CD4-positive, alpha-beta T cell treated with Interleukin-10 for 1 hour (primary cell): ENCODE data around the gene COPA.
A peak's percentile ranks its signal among the peaks of the same experiment; 100 is the strongest.
"Not testable (repeated sequence)": the region's sequence is repeated elsewhere in the genome, so short reads cannot be mapped to it uniquely, and the experiment has no call there.

Experiments used
- DNase-seq: peaks from one replicate; pipeline ENCODE4 v3.0.0-alpha.2; 2020

The COPA gene

GRCh38 chr1:160322831-160323230 is 20.2 kb downstream of the COPA start:
- DNase-seq = no peak

GRCh38 chr1:160315359-160315758 is 27.7 kb downstream of the COPA start:
- DNase-seq = no peak

GRCh38 chr1:160309571-160309970 is 33.5 kb downstream of the COPA start:
- DNase-seq = no peak

- no peak for DNase-seq
Measured at GRCh38 chr1:160309185-160309557, 33.9 kb downstream of the COPA start.

GRCh38 chr1:160308451-160309184 is 34.4 kb downstream of the COPA start:
- no peak for DNase-seq

- no peak for DNase-seq
Measured at GRCh38 chr1:160307118-160307791, 35.8 kb downstream of the COPA start.

- DNase-seq = no peak
Measured at GRCh38 chr1:160300173-160300572, 42.9 kb downstream of the COPA start.

- DNase-seq = no peak
Measured at GRCh38 chr1:160296036-160296435, 47.0 kb downstream of the COPA start.

- no peak for DNase-seq
Measured at GRCh38 chr1:160293020-160293968, 49.8 kb downstream of the COPA start.

GRCh38 chr1:160291248-160292220 is 51.5 kb downstream of the COPA start:
- DNase-seq = peak; percentile 83

- not testable (repeated sequence) for DNase-seq
Measured at GRCh38 chr1:160287769-160288168, 55.3 kb downstream of the COPA start.

GRCh38 chr1:160285506-160285905 is 57.5 kb downstream of the COPA start:
- no peak for DNase-seq

- peak; percentile 95 for DNase-seq
Measured at GRCh38 chr1:160284782-160285344, 58.2 kb downstream of the COPA start, which contains the start of gene PEX19. PEX19 (minus strand) TSS chr1:160285133; CDS start chr1:160285124, 9 bp downstream.

- peak; percentile 28 for DNase-seq
Measured at GRCh38 chr1:160284220-160284781, 58.7 kb downstream of the COPA start.

GRCh38 chr1:160282807-160283206 is 60.2 kb downstream of the COPA start:
- no peak for DNase-seq

GRCh38 chr1:160277987-160278386 is 65.1 kb downstream of the COPA start:
- no peak for DNase-seq

GRCh38 chr1:160277330-160277729 is 65.7 kb downstream of the COPA start:
- no peak for DNase-seq

- DNase-seq = no peak
Measured at GRCh38 chr1:160271025-160271424, 72.0 kb downstream of the COPA start.

GRCh38 chr1:160267284-160267991 is 75.6 kb downstream of the COPA start:
- no peak for DNase-seq

- no peak for DNase-seq
Measured at GRCh38 chr1:160264795-160265307, 78.2 kb downstream of the COPA start.
